K562 (cell line): ENCODE results near the gene NPDC1. TPM values are rescaled to one million over a fixed set of nuclear protein-coding genes. Genes with fewer than 3 reads are reported as not detected.

Experiments
- ETS2 ChIP-seq: IDR thresholded peaks from 2 replicates; pipeline ENCODE4 v1.6.1; 2016; ENCODE audit warnings: borderline replicate concordance, missing genetic modification characterization, mild to moderate bottlenecking, moderate library complexity, missing compliant biosample characterization; ENCODE audit not compliant: poor library complexity, severe bottlenecking
- HDGF ChIP-seq: fragments of 450-650 bp; IDR thresholded peaks from 2 replicates; pipeline ENCODE4 v1.6.1; 2016
- KAT7 ChIP-seq: sonication (generic); formaldehyde crosslinking; IDR thresholded peaks from 2 replicates; pipeline ENCODE4 v1.8.0; 2022; ENCODE audit warnings: missing genetic modification reagents, mild to moderate bottlenecking, borderline replicate concordance
- RCOR1 ChIP-seq, 2 experiments: IDR thresholded peaks; 2 replicates each; pipeline ENCODE4 v1.6.1; 2012; ENCODE audit warnings: low read depth in 2 of 2, low read length in 2 of 2, borderline replicate concordance in 1 of 2, improper control_type of control experiment in 1 of 2
- RHOXF2B ChIP-seq: fragments of 250-450 bp; sonication (Bioruptor Pico); conservative IDR thresholded peaks from 2 replicates; pipeline ENCODE4 v1.5.1; 2021
- ZC3H8 ChIP-seq: fragments of 450-650 bp; IDR thresholded peaks from 2 replicates; pipeline ENCODE4 v1.6.1; 2017
- ZNF316 ChIP-seq: fragments of 450-650 bp; IDR thresholded peaks from 2 replicates; pipeline ENCODE4 v1.6.1; 2016
- polyA plus RNA-seq, 8 experiments: library from polyadenylated mRNA; depleted of rRNA in 4 of 8; stranded (reverse) in 5 of 8; unstranded in 3 of 8; fragments of >200 nt; fragmentation: Nextera tagmentation in 2 of 8; fragmentation: Illumina TruSeq in 1 of 8; extraction: Ambion mirVana in 2 of 8; extraction: Trizol in 1 of 8; gene quantifications; 2 replicates each; pipeline versions ENCODE4 v1.2.1 to v1.2.3, GENCODE V29; 2011 to 2014; ENCODE audit warnings: inconsistent platforms in 1 of 8, missing spikeins in 1 of 8
- total RNA-seq, 7 experiments: library from RNA; depleted of rRNA in 6 of 7; stranded (reverse); fragments of >200 nt in 6 of 7; fragmentation: Illumina TruSeq in 2 of 7; extraction: Trizol in 2 of 7; gene quantifications; 2 replicates each; pipeline versions ENCODE4 v1.2.1 to v1.2.3, GENCODE V29; 2011 to 2021; ENCODE audit warnings: low replicate concordance in 1 of 7
- TF ChIP-seq, protein P1 (sequence below): fragments of 250-450 bp; sonication (Bioruptor Pico); IDR thresholded peaks from 2 replicates; pipeline ENCODE4 v1.8.0; 2021; ENCODE audit warnings: mild to moderate bottlenecking, moderate library complexity
- TF ChIP-seq, protein P2 (sequence below): sonication (generic); formaldehyde crosslinking; IDR thresholded peaks from 2 replicates; pipeline ENCODE4 v1.8.1; 2023; ENCODE audit warnings: missing genetic modification reagents, mild to moderate bottlenecking, borderline replicate concordance
- TF ChIP-seq, protein P3 (sequence below): fragments of 450-650 bp; IDR thresholded peaks from 2 replicates; pipeline ENCODE4 v1.6.1; 2016; ENCODE audit warnings: low read depth
- TF ChIP-seq, protein P4 (sequence below): fragments of 250-450 bp; sonication (Bioruptor Pico); IDR thresholded peaks from 2 replicates; pipeline ENCODE4 v1.5.0; 2020; ENCODE audit warnings: mild to moderate bottlenecking

Gene NPDC1
- total and polyA plus RNA-seq, 9 of the 15 experiments (the other 6 are each of a cell fraction or from before 2014, with no cell fraction given), result 0.06 to 2.1 (median 0.53) TPM; not detected in 3

DNA sequence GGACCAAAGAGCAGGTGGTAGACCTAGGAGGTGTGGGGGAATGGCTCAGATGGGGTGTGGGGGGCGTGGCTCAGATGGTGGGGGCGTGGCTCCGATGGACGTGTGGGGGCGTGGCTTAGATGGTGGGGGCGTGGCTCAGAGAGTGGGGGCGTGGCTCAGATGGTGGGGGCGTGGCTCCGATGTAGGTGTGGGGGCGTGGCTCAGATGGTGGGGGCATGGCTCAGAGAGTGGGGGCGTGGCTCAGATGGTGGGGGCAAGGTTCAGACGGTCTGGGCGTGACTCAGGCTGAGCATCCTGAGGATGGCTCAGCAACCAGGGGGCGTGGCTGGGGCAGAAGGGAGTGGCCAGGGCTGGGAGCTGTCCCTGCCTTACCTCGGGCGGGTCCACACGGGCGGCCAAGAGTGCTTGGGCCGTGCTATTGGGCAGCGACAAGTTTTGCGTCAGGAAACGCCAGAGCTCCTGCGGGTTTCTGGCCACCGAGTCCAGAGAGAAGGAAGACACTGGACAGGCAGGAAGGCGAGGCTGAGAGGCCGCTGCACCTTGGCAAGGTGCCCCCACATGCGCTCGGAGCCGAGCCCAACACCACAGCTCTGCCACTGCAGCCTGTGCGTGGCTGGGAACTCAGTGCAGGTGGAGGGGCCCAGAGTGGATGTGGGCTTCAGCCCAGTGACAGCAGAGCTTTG lies 23.9 kb downstream of the NPDC1 start (continued):
- TF ChIP-seq, protein P1, sequence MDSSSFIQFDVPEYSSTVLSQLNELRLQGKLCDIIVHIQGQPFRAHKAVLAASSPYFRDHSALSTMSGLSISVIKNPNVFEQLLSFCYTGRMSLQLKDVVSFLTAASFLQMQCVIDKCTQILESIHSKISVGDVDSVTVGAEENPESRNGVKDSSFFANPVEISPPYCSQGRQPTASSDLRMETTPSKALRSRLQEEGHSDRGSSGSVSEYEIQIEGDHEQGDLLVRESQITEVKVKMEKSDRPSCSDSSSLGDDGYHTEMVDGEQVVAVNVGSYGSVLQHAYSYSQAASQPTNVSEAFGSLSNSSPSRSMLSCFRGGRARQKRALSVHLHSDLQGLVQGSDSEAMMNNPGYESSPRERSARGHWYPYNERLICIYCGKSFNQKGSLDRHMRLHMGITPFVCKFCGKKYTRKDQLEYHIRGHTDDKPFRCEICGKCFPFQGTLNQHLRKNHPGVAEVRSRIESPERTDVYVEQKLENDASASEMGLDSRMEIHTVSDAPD (CRISPR knock-in tag), result no peak
- TF ChIP-seq, protein P2, sequence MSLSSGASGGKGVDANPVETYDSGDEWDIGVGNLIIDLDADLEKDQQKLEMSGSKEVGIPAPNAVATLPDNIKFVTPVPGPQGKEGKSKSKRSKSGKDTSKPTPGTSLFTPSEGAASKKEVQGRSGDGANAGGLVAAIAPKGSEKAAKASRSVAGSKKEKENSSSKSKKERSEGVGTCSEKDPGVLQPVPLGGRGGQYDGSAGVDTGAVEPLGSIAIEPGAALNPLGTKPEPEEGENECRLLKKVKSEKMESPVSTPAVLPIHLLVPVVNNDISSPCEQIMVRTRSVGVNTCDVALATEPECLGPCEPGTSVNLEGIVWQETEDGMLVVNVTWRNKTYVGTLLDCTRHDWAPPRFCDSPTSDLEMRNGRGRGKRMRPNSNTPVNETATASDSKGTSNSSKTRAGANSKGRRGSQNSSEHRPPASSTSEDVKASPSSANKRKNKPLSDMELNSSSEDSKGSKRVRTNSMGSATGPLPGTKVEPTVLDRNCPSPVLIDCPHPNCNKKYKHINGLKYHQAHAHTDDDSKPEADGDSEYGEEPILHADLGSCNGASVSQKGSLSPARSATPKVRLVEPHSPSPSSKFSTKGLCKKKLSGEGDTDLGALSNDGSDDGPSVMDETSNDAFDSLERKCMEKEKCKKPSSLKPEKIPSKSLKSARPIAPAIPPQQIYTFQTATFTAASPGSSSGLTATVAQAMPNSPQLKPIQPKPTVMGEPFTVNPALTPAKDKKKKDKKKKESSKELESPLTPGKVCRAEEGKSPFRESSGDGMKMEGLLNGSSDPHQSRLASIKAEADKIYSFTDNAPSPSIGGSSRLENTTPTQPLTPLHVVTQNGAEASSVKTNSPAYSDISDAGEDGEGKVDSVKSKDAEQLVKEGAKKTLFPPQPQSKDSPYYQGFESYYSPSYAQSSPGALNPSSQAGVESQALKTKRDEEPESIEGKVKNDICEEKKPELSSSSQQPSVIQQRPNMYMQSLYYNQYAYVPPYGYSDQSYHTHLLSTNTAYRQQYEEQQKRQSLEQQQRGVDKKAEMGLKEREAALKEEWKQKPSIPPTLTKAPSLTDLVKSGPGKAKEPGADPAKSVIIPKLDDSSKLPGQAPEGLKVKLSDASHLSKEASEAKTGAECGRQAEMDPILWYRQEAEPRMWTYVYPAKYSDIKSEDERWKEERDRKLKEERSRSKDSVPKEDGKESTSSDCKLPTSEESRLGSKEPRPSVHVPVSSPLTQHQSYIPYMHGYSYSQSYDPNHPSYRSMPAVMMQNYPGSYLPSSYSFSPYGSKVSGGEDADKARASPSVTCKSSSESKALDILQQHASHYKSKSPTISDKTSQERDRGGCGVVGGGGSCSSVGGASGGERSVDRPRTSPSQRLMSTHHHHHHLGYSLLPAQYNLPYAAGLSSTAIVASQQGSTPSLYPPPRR (CRISPR knock-in tag), result no peak
- TF ChIP-seq, protein P3, sequence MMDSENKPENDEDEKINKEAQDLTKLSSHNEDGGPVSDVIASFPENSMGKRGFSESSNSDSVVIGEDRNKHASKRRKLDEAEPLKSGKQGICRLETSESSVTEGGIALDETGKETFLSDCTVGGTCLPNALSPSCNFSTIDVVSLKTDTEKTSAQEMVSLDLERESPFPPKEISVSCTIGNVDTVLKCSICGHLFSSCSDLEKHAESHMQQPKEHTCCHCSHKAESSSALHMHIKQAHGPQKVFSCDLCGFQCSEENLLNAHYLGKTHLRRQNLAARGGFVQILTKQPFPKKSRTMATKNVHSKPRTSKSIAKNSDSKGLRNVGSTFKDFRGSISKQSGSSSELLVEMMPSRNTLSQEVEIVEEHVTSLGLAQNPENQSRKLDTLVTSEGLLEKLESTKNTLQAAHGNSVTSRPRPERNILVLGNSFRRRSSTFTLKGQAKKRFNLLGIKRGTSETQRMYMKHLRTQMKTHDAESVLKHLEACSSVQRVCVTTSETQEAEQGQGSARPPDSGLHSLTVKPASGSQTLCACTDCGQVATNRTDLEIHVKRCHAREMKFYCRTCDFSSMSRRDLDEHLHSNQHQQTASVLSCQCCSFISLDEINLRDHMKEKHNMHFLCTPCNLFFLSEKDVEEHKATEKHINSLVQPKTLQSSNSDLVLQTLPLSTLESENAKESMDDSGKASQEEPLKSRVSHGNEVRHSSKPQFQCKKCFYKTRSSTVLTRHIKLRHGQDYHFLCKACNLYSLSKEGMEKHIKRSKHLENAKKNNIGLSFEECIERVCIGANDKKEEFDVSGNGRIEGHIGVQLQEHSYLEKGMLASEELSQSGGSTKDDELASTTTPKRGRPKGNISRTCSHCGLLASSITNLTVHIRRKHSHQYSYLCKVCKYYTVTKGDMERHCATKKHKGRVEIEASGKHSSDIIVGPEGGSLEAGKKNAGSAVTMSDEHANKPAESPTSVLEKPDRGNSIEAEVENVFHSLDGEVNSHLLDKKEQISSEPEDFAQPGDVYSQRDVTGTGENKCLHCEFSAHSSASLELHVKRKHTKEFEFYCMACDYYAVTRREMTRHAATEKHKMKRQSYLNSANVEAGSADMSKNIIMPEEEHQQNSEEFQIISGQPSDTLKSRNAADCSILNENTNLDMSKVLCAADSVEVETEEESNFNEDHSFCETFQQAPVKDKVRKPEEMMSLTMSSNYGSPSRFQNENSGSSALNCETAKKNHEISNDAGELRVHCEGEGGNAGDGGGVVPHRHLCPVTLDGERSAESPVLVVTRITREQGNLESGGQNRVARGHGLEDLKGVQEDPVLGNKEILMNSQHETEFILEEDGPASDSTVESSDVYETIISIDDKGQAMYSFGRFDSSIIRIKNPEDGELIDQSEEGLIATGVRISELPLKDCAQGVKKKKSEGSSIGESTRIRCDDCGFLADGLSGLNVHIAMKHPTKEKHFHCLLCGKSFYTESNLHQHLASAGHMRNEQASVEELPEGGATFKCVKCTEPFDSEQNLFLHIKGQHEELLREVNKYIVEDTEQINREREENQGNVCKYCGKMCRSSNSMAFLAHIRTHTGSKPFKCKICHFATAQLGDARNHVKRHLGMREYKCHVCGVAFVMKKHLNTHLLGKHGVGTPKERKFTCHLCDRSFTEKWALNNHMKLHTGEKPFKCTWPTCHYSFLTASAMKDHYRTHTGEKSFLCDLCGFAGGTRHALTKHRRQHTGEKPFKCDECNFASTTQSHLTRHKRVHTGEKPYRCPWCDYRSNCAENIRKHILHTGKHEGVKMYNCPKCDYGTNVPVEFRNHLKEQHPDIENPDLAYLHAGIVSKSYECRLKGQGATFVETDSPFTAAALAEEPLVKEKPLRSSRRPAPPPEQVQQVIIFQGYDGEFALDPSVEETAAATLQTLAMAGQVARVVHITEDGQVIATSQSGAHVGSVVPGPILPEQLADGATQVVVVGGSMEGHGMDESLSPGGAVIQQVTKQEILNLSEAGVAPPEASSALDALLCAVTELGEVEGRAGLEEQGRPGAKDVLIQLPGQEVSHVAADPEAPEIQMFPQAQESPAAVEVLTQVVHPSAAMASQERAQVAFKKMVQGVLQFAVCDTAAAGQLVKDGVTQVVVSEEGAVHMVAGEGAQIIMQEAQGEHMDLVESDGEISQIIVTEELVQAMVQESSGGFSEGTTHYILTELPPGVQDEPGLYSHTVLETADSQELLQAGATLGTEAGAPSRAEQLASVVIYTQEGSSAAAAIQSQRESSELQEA, result no peak
- TF ChIP-seq, protein P4, sequence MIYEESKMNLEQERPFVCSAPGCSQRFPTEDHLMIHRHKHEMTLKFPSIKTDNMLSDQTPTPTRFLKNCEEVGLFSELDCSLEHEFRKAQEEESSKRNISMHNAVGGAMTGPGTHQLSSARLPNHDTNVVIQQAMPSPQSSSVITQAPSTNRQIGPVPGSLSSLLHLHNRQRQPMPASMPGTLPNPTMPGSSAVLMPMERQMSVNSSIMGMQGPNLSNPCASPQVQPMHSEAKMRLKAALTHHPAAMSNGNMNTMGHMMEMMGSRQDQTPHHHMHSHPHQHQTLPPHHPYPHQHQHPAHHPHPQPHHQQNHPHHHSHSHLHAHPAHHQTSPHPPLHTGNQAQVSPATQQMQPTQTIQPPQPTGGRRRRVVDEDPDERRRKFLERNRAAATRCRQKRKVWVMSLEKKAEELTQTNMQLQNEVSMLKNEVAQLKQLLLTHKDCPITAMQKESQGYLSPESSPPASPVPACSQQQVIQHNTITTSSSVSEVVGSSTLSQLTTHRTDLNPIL (CRISPR knock-in tag), result no peak
- TF ChIP-seq ZC3H8 (no peak), HDGF (0 out of 2 replicates have a peak, but pooled peaks have one; percentile 73), KAT7 (CRISPR knock-in tag) (no peak), RCOR1 (IDR thresholded peaks at IDR 0.05; ENCODE audit: borderline replicate concordance in 1 of 2, low read depth in 2 of 2, low read length in 2 of 2) (peak in 1 of 2 experiments; percentile 93; a peak in 2 of 4 replicates), ZNF316 (0 out of 2 replicates have a peak, but pooled peaks have one; percentile 7), ETS2 (tag) (no peak), RHOXF2B (CRISPR knock-in tag) (no peak)
